GM19397 (cell line): Measurements from ENCODE around the gene EYA2.

Experiments
- ATAC-seq: cut with Tn5 transposase; IDR thresholded peaks from one replicate; pipeline ENCODE4 v1.9.1; 2021; ENCODE audit warnings: mild to moderate bottlenecking, moderate library complexity; ENCODE audit not compliant: unreplicated experiment

Gene EYA2

GRCh38 chr20:46977204-46977603, 82.6 kb downstream of the EYA2 start:
- ATAC-seq, result no peak

- ATAC-seq, result no peak
These were observed 83.4 kb downstream of the EYA2 start for GRCh38 chr20:46977909-46978588.

- no peak for ATAC-seq
These were observed 84.4 kb downstream of the EYA2 start for GRCh38 chr20:46978951-46979491.

GRCh38 chr20:46979603-46980241, 85.1 kb downstream of the EYA2 start:
- ATAC-seq, result no peak

- no peak for ATAC-seq
These were observed 86.5 kb downstream of the EYA2 start for GRCh38 chr20:46981184-46981583.

GRCh38 chr20:46983466-46983865, 88.8 kb downstream of the EYA2 start:
- ATAC-seq, result no peak

- no peak for ATAC-seq
These were observed 89.8 kb downstream of the EYA2 start for GRCh38 chr20:46984405-46984804.

GRCh38 chr20:46985250-46985649, 90.6 kb downstream of the EYA2 start:
- ATAC-seq, result no peak

- no peak for ATAC-seq
These were observed 91.0 kb downstream of the EYA2 start for GRCh38 chr20:46985671-46986070.

GRCh38 chr20:46987001-46987400, 92.4 kb downstream of the EYA2 start:
- no peak for ATAC-seq

GRCh38 chr20:46990017-46990595, 95.5 kb downstream of the EYA2 start:
- no peak for ATAC-seq

- no peak for ATAC-seq
These were observed 96.0 kb downstream of the EYA2 start for GRCh38 chr20:46990596-46991104.

GRCh38 chr20:46991168-46991567, 96.5 kb downstream of the EYA2 start:
- ATAC-seq, result no peak

- no peak for ATAC-seq
These were observed 97.4 kb downstream of the EYA2 start for GRCh38 chr20:46991880-46992639.

- ATAC-seq, result no peak
These were observed 98.0 kb downstream of the EYA2 start for GRCh38 chr20:46992640-46993035.

GRCh38 chr20:46993465-46994095, 98.9 kb downstream of the EYA2 start:
- ATAC-seq, result no peak

- ATAC-seq, result peak; percentile 85
These were observed 99.7 kb downstream of the EYA2 start for GRCh38 chr20:46994341-46994740.

GRCh38 chr20:46995561-46996142, 101.0 kb downstream of the EYA2 start:
- no peak for ATAC-seq

- no peak for ATAC-seq
These were observed 102.5 kb downstream of the EYA2 start for GRCh38 chr20:46997187-46997586.

GRCh38 chr20:46998477-46999240, 104.0 kb downstream of the EYA2 start:
- ATAC-seq, result no peak
